NCI-H526 treated with DMSO at 0.1 percent for 48 hours (cell line): ENCODE results near the gene KCNIP3.
"Not testable (repeated sequence)": the region's sequence is repeated elsewhere in the genome, so short reads cannot be mapped to it uniquely, and the experiment has no call there.

Experiments
- DNase-seq: peaks from one replicate; lab custom pipeline; 2025; lab: John Stamatoyannopoulos, UW

The KCNIP3 gene

GRCh38 chr2:95362486-95362885, 65.3 kb downstream of the KCNIP3 start:
- DNase-seq, result no peak

- no peak for DNase-seq
Measured at GRCh38 chr2:95366514-95366913, 69.4 kb downstream of the KCNIP3 start.

- DNase-seq, result no peak
Measured at GRCh38 chr2:95372216-95372829, 75.2 kb downstream of the KCNIP3 start.

- DNase-seq, result no peak
Measured at GRCh38 chr2:95372845-95373244, 75.7 kb downstream of the KCNIP3 start.

GRCh38 chr2:95374029-95374428, 76.9 kb downstream of the KCNIP3 start:
- DNase-seq, result no peak

- DNase-seq, result no peak
Measured at GRCh38 chr2:95374451-95374920, 77.3 kb downstream of the KCNIP3 start.

- DNase-seq, result no peak
Measured at GRCh38 chr2:95374921-95375471, 77.8 kb downstream of the KCNIP3 start.

GRCh38 chr2:95375532-95376150, 78.5 kb downstream of the KCNIP3 start:
- no peak for DNase-seq

GRCh38 chr2:95376311-95377215, 79.4 kb downstream of the KCNIP3 start:
- DNase-seq, result no peak

GRCh38 chr2:95377216-95378123, 80.3 kb downstream of the KCNIP3 start:
- no peak for DNase-seq

- not testable (repeated sequence) for DNase-seq
Measured at GRCh38 chr2:95378281-95378680, 81.1 kb downstream of the KCNIP3 start.

GRCh38 chr2:95379371-95379831, 82.3 kb downstream of the KCNIP3 start:
- no peak for DNase-seq

- DNase-seq, result no peak
Measured at GRCh38 chr2:95380280-95380679, 83.1 kb downstream of the KCNIP3 start.

- DNase-seq, result no peak
Measured at GRCh38 chr2:95380731-95381130, 83.6 kb downstream of the KCNIP3 start.

- DNase-seq, result no peak
Measured at GRCh38 chr2:95381212-95382191, 84.4 kb downstream of the KCNIP3 start.

- DNase-seq, result no peak
Measured at GRCh38 chr2:95382192-95382591, 85.0 kb downstream of the KCNIP3 start.

GRCh38 chr2:95382686-95383634, 85.8 kb downstream of the KCNIP3 start:
- no peak for DNase-seq

GRCh38 chr2:95383635-95384027, 86.5 kb downstream of the KCNIP3 start:
- no peak for DNase-seq
